Measurements from ENCODE around the gene BPIFB4.
A peak's percentile ranks its signal among the peaks of the same experiment; 100 is the strongest.
"Not testable (repeated sequence)": the region's sequence is repeated elsewhere in the genome, so short reads cannot be mapped to it uniquely, and the experiment has no call there.

The BPIFB4 gene

DNA sequence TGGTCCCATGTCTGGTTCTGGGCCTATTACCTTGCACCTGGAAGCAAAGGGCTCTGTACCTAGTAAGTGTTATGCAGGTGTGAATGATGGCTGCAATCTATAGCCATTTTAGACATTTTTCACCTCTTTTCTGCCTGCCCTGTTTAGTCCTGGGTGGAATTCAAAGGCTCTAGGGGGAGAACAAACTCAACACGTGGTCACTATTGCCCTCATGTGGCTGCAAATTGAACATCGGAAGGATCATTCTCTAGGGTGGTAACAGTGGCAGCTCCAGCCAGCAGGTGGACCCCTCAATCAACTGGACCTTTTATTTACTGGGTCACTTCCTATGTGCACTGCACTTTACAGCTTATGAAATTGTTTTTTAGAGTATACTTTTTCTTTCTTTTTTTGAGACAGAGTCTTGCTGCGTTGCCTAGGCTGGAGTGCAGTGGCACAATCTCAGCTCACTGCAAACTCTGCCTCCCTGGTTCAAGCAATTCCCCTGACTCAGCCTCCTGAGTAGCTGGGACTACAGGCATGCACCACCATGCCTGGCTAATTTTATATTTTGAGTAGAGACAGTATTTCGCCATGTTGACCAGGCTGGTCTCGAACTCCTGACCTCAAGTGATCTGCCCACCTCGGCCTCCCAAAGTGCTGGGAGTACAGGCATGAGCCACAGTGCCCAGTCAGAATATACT lies 16.6 kb downstream of the BPIFB4 start:
- WGBS (ENCODE audit: extremely low coverage, insufficient coverage, low lambda C conversion rate), result no CpG with 5 or more reads among the region's 6 CpGs
- not testable (repeated sequence) for H3K27ac ChIP-seq (ENCODE audit: low read depth, low read length)

DNA sequence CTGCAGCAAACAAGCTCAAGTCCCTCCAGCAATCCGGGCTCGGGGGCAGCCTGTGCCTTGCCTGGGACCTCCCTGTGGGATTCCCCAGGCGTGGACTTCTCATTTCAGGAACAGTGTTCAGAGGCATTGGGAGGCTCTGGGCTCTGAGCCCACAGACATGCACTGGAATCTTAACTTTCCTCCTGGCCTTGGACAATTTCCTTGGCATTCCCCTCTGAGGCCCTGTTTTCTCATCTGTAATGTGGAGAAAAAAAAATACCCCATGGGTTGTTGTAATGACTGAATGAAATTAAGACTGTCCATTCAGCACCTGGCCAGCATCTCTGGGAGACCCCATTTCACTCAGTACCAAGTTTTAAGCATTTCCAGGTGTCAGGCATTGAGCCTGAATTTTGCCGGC lies 17.6 kb downstream of the BPIFB4 start:
- H3K36me3 ChIP-seq (ENCODE audit: control insufficient read depth, insufficient read depth, low read length), result no peaks in the 10 kb centered on the region
- no peak overlapping the region for H3K23ac ChIP-seq (ENCODE audit: low read length)
- no peak overlapping the region for H4K8ac ChIP-seq (ENCODE audit: low read depth, low read length)
- no peak overlapping the region for H2BK15ac ChIP-seq (replicated peaks; ENCODE audit: low read depth)
- no peak for DNase-seq
- H3K27me3 ChIP-seq (ENCODE audit: insufficient read depth, low read length, poor library complexity), result no peaks in the 10 kb centered on the region
- no peak overlapping the region for H2BK120ac ChIP-seq (ENCODE audit: low read depth, low read length)
- H3K4me3 ChIP-seq (ENCODE audit: low read length), result no peak overlapping the region
- H3K56ac ChIP-seq (ENCODE audit: low read length), result no peak overlapping the region
- no peak overlapping the region for H3K4ac ChIP-seq (ENCODE audit: low read depth, low read length)
- H4K5ac ChIP-seq (ENCODE audit: low read length), result no peak overlapping the region
- H3K27ac ChIP-seq (ENCODE audit: low read depth, low read length), result no peak overlapping the region
- no peak overlapping the region for H3K4me2 ChIP-seq (ENCODE audit: low read length)
- WGBS (ENCODE audit: extremely low coverage, insufficient coverage, low lambda C conversion rate), result no CpG with 5 or more reads among the region's 4 CpGs
- H3K79me2 ChIP-seq (ENCODE audit: control insufficient read depth, insufficient read depth, low read length), result no peaks in the 10 kb centered on the region
- H3K18ac ChIP-seq (ENCODE audit: low read length), result no peak overlapping the region
- no peak overlapping the region for H3K9ac ChIP-seq (ENCODE audit: low read length)
- no peaks in the 10 kb centered on the region for H3K4me1 ChIP-seq (ENCODE audit: control insufficient read depth, low read depth, low read length)
- no peaks in the 10 kb centered on the region for H3K79me1 ChIP-seq (ENCODE audit: low read length)
- no peak overlapping the region for H2BK5ac ChIP-seq (ENCODE audit: low read length)
- H2AK5ac ChIP-seq (ENCODE audit: low read length), result no peak overlapping the region

More for the DNA sequence above, 16.6 kb downstream of the BPIFB4 start:
- DNase-seq, result peak; percentile 86
- not testable (repeated sequence) for H3K18ac ChIP-seq (ENCODE audit: low read length); H3K4ac ChIP-seq (ENCODE audit: low read depth, low read length); H3K27me3 ChIP-seq (ENCODE audit: insufficient read depth, low read length, poor library complexity); H3K4me1 ChIP-seq (ENCODE audit: control insufficient read depth, low read depth, low read length); H3K36me3 ChIP-seq (ENCODE audit: control insufficient read depth, insufficient read depth, low read length); H3K4me3 ChIP-seq (ENCODE audit: low read length); H3K79me2 ChIP-seq (ENCODE audit: control insufficient read depth, insufficient read depth, low read length); H3K4me2 ChIP-seq (ENCODE audit: low read length); H3K56ac ChIP-seq (ENCODE audit: low read length); H2AK5ac ChIP-seq (ENCODE audit: low read length); H4K5ac ChIP-seq (ENCODE audit: low read length); H3K9ac ChIP-seq (ENCODE audit: low read length); H2BK5ac ChIP-seq (ENCODE audit: low read length); H3K79me1 ChIP-seq (ENCODE audit: low read length); H2BK120ac ChIP-seq (ENCODE audit: low read depth, low read length); H3K23ac ChIP-seq (ENCODE audit: low read length); H2BK15ac ChIP-seq (replicated peaks; ENCODE audit: low read depth); H4K8ac ChIP-seq (ENCODE audit: low read depth, low read length)

DNA sequence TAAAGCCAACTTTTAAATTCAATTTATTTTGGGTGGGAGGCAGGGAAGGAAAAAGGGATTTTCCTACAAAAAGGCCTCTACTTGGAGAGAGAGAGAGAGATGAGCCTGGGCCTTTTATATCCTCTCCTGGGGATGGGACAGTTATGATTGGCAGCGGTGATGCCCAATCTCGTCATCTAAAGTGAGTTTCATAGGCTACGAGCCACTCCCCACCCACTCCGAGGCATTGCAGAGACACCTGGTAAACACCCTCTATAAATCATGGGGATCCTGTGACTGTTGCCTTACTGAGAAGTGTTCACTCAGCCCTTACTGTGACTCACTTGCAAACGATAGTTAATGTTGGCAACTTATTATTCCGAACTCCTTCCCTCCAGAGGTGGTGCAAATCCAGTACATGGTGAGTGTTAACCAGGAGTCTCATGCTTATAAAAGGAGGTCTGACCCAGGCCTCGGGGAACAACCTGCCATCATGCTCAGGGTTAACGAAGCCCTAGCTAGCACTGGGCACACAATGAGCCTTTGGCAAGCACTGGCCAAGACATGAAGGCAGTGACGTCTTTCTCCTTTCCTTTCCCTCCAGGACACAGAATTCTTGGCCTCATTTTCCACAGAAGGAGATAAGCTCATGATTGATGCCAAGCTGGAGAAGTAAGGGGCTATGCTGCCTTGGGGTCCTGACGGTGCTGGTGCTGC lies 20.5 kb downstream of the BPIFB4 start:
- no peak for DNase-seq
- Histone ChIP-seq H2AK5ac (ENCODE audit: low read length) (no peak overlapping the region), H3K4me2 (ENCODE audit: low read length) (no peak overlapping the region), H4K8ac (ENCODE audit: low read depth, low read length) (no peak overlapping the region), H3K79me2 (ENCODE audit: control insufficient read depth, insufficient read depth, low read length) (no peaks in the 10 kb centered on the region), H3K9ac (ENCODE audit: low read length) (no peak overlapping the region), H2BK5ac (ENCODE audit: low read length) (no peak overlapping the region), H3K23ac (ENCODE audit: low read length) (no peak overlapping the region), H2BK120ac (ENCODE audit: low read depth, low read length) (no peak overlapping the region), H3K56ac (ENCODE audit: low read length) (no peak overlapping the region), H3K27ac (ENCODE audit: low read depth, low read length) (no peak overlapping the region), H4K5ac (ENCODE audit: low read length) (no peak overlapping the region), H3K36me3 (ENCODE audit: control insufficient read depth, insufficient read depth, low read length) (no peaks in the 10 kb centered on the region), H3K18ac (ENCODE audit: low read length) (no peak overlapping the region), H3K4ac (ENCODE audit: low read depth, low read length) (no peak overlapping the region), H3K4me3 (ENCODE audit: low read length) (no peak overlapping the region), H3K27me3 (ENCODE audit: insufficient read depth, low read length, poor library complexity) (no peaks in the 10 kb centered on the region), H3K4me1 (ENCODE audit: control insufficient read depth, low read depth, low read length) (no peaks in the 10 kb centered on the region), H3K79me1 (ENCODE audit: low read length) (no peaks in the 10 kb centered on the region), H2BK15ac (replicated peaks; ENCODE audit: low read depth) (no peak overlapping the region)
- no CpG with 5 or more reads among the region's 10 CpGs for WGBS (ENCODE audit: extremely low coverage, insufficient coverage, low lambda C conversion rate)

DNA sequence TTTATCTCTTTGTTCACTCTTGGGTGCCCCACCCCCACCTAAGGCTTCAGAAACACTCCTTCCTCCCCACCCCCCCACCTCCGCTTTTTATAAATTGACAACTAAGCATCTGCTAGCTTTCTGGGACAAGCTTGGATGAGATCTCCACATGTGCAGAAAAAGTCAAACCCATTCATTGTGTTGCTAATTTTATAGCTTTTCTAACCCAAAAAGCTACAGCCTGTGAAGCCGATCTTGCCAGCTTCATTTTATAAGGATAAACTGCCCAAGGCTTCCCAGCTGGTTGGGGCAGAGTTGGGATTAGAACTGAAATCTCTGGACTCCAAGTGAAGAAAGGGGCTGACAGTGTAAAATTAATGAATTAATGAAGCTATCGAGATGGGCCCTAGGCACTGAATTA lies 24.1 kb downstream of the BPIFB4 start:
- no peak overlapping the region for H3K18ac ChIP-seq (ENCODE audit: low read length)
- no peaks in the 10 kb centered on the region for H3K79me1 ChIP-seq (ENCODE audit: low read length)
- no peaks in the 10 kb centered on the region for H3K79me2 ChIP-seq (ENCODE audit: control insufficient read depth, insufficient read depth, low read length)
- H4K8ac ChIP-seq (ENCODE audit: low read depth, low read length), result no peak overlapping the region
- H3K27me3 ChIP-seq (ENCODE audit: insufficient read depth, low read length, poor library complexity), result no peaks in the 10 kb centered on the region
- WGBS (ENCODE audit: extremely low coverage, insufficient coverage, low lambda C conversion rate), result no CpG with 5 or more reads among the region's 3 CpGs
- no peak overlapping the region for H3K27ac ChIP-seq (ENCODE audit: low read depth, low read length)
- no peak overlapping the region for H2BK120ac ChIP-seq (ENCODE audit: low read depth, low read length)
- H3K23ac ChIP-seq (ENCODE audit: low read length), result no peak overlapping the region
- no peak overlapping the region for H2BK15ac ChIP-seq (replicated peaks; ENCODE audit: low read depth)
- no peak overlapping the region for H2BK5ac ChIP-seq (ENCODE audit: low read length)
- no peak for DNase-seq
- H3K56ac ChIP-seq (ENCODE audit: low read length), result no peak overlapping the region
- no peak overlapping the region for H3K9ac ChIP-seq (ENCODE audit: low read length)
- H3K4me2 ChIP-seq (ENCODE audit: low read length), result no peak overlapping the region
- no peak overlapping the region for H3K4me3 ChIP-seq (ENCODE audit: low read length)
- no peak overlapping the region for H2AK5ac ChIP-seq (ENCODE audit: low read length)
- no peaks in the 10 kb centered on the region for H3K4me1 ChIP-seq (ENCODE audit: control insufficient read depth, low read depth, low read length)
- no peak overlapping the region for H4K5ac ChIP-seq (ENCODE audit: low read length)
- no peaks in the 10 kb centered on the region for H3K36me3 ChIP-seq (ENCODE audit: control insufficient read depth, insufficient read depth, low read length)
- no peak overlapping the region for H3K4ac ChIP-seq (ENCODE audit: low read depth, low read length)

DNA sequence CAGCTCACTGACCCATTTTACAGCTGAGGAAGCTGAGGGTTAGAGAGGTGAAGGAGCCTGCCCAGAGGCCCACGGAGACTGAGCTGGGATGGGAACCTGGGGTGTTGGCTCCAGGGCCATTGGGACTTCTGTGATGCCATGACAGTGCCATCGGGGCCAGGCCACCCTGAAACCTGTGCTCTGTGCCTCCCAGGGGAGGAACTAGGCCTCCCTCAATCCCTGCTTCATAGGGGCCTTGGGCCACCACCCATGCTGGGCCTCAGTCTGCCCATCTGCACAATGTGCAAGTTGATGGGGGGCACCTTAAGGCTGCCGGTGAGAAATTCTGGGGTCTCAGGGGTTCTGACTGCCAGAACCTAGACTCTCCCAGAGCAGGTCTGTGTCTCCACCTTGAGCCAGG lies 24.9 kb downstream of the BPIFB4 start:
- no peak overlapping the region for H3K9ac ChIP-seq (ENCODE audit: low read length)
- no peak overlapping the region for H2BK120ac ChIP-seq (ENCODE audit: low read depth, low read length)
- no peaks in the 10 kb centered on the region for H3K79me1 ChIP-seq (ENCODE audit: low read length)
- no CpG with 5 or more reads among the region's 3 CpGs for WGBS (ENCODE audit: extremely low coverage, insufficient coverage, low lambda C conversion rate)
- H3K4me3 ChIP-seq (ENCODE audit: low read length), result no peak overlapping the region
- H3K4me2 ChIP-seq (ENCODE audit: low read length), result no peak overlapping the region
- H2BK15ac ChIP-seq (replicated peaks; ENCODE audit: low read depth), result no peak overlapping the region
- no peak for DNase-seq
- H3K4me1 ChIP-seq (ENCODE audit: control insufficient read depth, low read depth, low read length), result no peaks in the 10 kb centered on the region
- no peak overlapping the region for H3K18ac ChIP-seq (ENCODE audit: low read length)
- H4K8ac ChIP-seq (ENCODE audit: low read depth, low read length), result no peak overlapping the region
- H2BK5ac ChIP-seq (ENCODE audit: low read length), result no peak overlapping the region
- H3K56ac ChIP-seq (ENCODE audit: low read length), result no peak overlapping the region
- no peaks in the 10 kb centered on the region for H3K79me2 ChIP-seq (ENCODE audit: control insufficient read depth, insufficient read depth, low read length)
- H3K4ac ChIP-seq (ENCODE audit: low read depth, low read length), result no peak overlapping the region
- no peak overlapping the region for H3K23ac ChIP-seq (ENCODE audit: low read length)
- H2AK5ac ChIP-seq (ENCODE audit: low read length), result no peak overlapping the region
- no peaks in the 10 kb centered on the region for H3K36me3 ChIP-seq (ENCODE audit: control insufficient read depth, insufficient read depth, low read length)
- H3K27ac ChIP-seq (ENCODE audit: low read depth, low read length), result no peak overlapping the region
- no peak overlapping the region for H4K5ac ChIP-seq (ENCODE audit: low read length)
- H3K27me3 ChIP-seq (ENCODE audit: insufficient read depth, low read length, poor library complexity), result no peaks in the 10 kb centered on the region
